Measurements from ENCODE around the gene S100B. TPM values are rescaled to one million over a fixed set of nuclear protein-coding genes. Genes with fewer than 3 reads are reported as not detected.
"Not testable (repeated sequence)": the region's sequence is repeated elsewhere in the genome, so short reads cannot be mapped to it uniquely, and the experiment has no call there.

Gene S100B
- polyA plus RNA-seq, 6 donors from 2014 or later: 0.34 to 0.45 (median 0.36) TPM; not detected in 3

GRCh38 chr21:46636550-46637285 lies 31.8 kb upstream of the S100B start:
- peak overlapping the region; percentile 84 to 98 (median 92) for H3K4me3 Mint-ChIP-seq
- H3K27me3 Mint-ChIP-seq: peaks cover 0 to under 1% (median under 1%) of the 10 kb centered on the region in 3 donors
- DNase-seq (no peak), ATAC-seq (ENCODE audit: low read depth in 2 of 2) (no peak)
- H3K36me3 Mint-ChIP-seq: peaks cover 10 to 11% of the 10 kb centered on the region in 2 donors
- H3K9me3 Mint-ChIP-seq: no peaks in the 10 kb centered on the region
- H3K4me1 Mint-ChIP-seq: peaks cover 23 to 53% (median 43%) of the 10 kb centered on the region in 3 donors
- H3K27ac Mint-ChIP-seq: peak overlapping the region in 5 of 6 donors; percentile 50 to 95 (median 94)

- DNase-seq (no peak), ATAC-seq (ENCODE audit: low read depth in 2 of 2) (no peak)
- H3K4me1 Mint-ChIP-seq: peaks cover 21 to 53% (median 40%) of the 10 kb centered on the region in 3 donors
- peak overlapping the region; percentile 67 to 98 (median 94) for H3K27ac Mint-ChIP-seq
- H3K9me3 Mint-ChIP-seq: no peaks in the 10 kb centered on the region
- H3K36me3 Mint-ChIP-seq: peaks cover 4 to 11% of the 10 kb centered on the region in 2 donors
- H3K27me3 Mint-ChIP-seq: peaks cover 0 to 7% (median 6%) of the 10 kb centered on the region in 3 donors
- H3K4me3 Mint-ChIP-seq: peak overlapping the region; percentile 84 to 98 (median 92)
Measured at GRCh38 chr21:46636181-46636512, 31.3 kb upstream of the S100B start.

- no peaks in the 10 kb centered on the region for H3K9me3 Mint-ChIP-seq
- ATAC-seq (ENCODE audit: low read depth in 2 of 2) (peak; percentile 88 to 92), DNase-seq (peak; percentile 99)
- H3K27me3 Mint-ChIP-seq: peaks cover 5 to 13% (median 12%) of the 10 kb centered on the region in 3 donors
- H3K4me3 Mint-ChIP-seq: peak within 1 kb of the TSS; percentile 84 to 98 (median 92)
- H3K4me1 Mint-ChIP-seq: peaks cover 21 to 51% (median 35%) of the 10 kb centered on the region in 3 donors
- peak within 1 kb of the TSS; percentile 88 to 98 (median 94) for H3K27ac Mint-ChIP-seq
- peaks cover 0 to 8% of the 10 kb centered on the region in 2 donors for H3K36me3 Mint-ChIP-seq
Measured at GRCh38 chr21:46635324-46636180, 30.7 kb upstream of the S100B start, which contains the start of gene PRMT2. Gene PRMT2, plus strand, starts transcription at chr21:46635674. Its CDS starts 1,278 bp downstream, at chr21:46636952.

- Mint-ChIP-seq H3K36me3 (peaks cover 0 to 3% of the 10 kb centered on the region in 2 donors), H3K4me1 (peaks cover 21 to 47% (median 32%) of the 10 kb centered on the region in 3 donors), H3K9me3 (no peaks in the 10 kb centered on the region), H3K27me3 (peaks cover 10 to 18% (median 18%) of the 10 kb centered on the region in 3 donors), H3K4me3 (peak overlapping the region; percentile 84 to 98 (median 92)), H3K27ac (peak overlapping the region; percentile 88 to 98 (median 94))
- DNase-seq (no peak), ATAC-seq (ENCODE audit: low read depth in 2 of 2) (peak; percentile 34 to 38)
Measured at GRCh38 chr21:46634966-46635323, 30.1 kb upstream of the S100B start.

GRCh38 chr21:46634427-46634826 lies 29.5 kb upstream of the S100B start:
- Mint-ChIP-seq H3K27ac (peak overlapping the region; percentile 88 to 98 (median 94)), H3K9me3 (no peaks in the 10 kb centered on the region), H3K36me3 (no peaks in the 10 kb centered on the region), H3K4me1 (peaks cover 16 to 42% (median 27%) of the 10 kb centered on the region in 3 donors), H3K4me3 (peak overlapping the region; percentile 84 to 98 (median 92)), H3K27me3 (peaks cover 10 to 19% (median 18%) of the 10 kb centered on the region in 3 donors)
- ATAC-seq (ENCODE audit: low read depth in 2 of 2) (no peak), DNase-seq (no peak)

- peaks cover 10 to 28% (median 18%) of the 10 kb centered on the region in 3 donors for H3K27me3 Mint-ChIP-seq
- peak overlapping the region in 1 of 6 donors; percentile 20 for H3K27ac Mint-ChIP-seq
- DNase-seq: no peak
- peaks cover 16 to 33% (median 21%) of the 10 kb centered on the region in 3 donors for H3K4me1 Mint-ChIP-seq
- no peaks in the 10 kb centered on the region for H3K36me3 Mint-ChIP-seq
- H3K4me3 Mint-ChIP-seq: peak overlapping the region in 5 of 8 donors; percentile 29 to 98 (median 84)
- ATAC-seq (ENCODE audit: low read depth in 2 of 2): no peak
- no peaks in the 10 kb centered on the region for H3K9me3 Mint-ChIP-seq
Measured at GRCh38 chr21:46633566-46633965, 28.7 kb upstream of the S100B start.

GRCh38 chr21:46630915-46631314 lies 26.0 kb upstream of the S100B start:
- H3K9me3 Mint-ChIP-seq: peaks cover 4 to 14% (median 8%) of the 10 kb centered on the region in 7 donors
- peaks cover 0 to 10% (median 1%) of the 10 kb centered on the region in 3 donors for H3K4me1 Mint-ChIP-seq
- peak overlapping the region in 1 of 6 donors; percentile 47 for H3K27ac Mint-ChIP-seq
- H3K36me3 Mint-ChIP-seq; H3K4me3 Mint-ChIP-seq; ATAC-seq (ENCODE audit: low read depth in 2 of 2); DNase-seq: not testable (repeated sequence)
- peaks cover 14 to 43% (median 28%) of the 10 kb centered on the region in 3 donors for H3K27me3 Mint-ChIP-seq

- peak overlapping the region in 2 of 6 donors; percentile 27 to 72 for H3K27ac Mint-ChIP-seq
Measured at GRCh38 chr21:46628868-46629267, 24.0 kb upstream of the S100B start.

GRCh38 chr21:46627726-46628125 lies 22.8 kb upstream of the S100B start:
- Mint-ChIP-seq H3K4me1 (peaks cover 0 to 4% (median 2%) of the 10 kb centered on the region in 3 donors), H3K27ac (no peak overlapping the region), H3K9me3 (peaks cover 7 to 22% (median 12%) of the 10 kb centered on the region in 7 donors), H3K4me3 (no peak overlapping the region), H3K27me3 (peaks cover 14 to 43% (median 28%) of the 10 kb centered on the region in 3 donors), H3K36me3 (no peaks in the 10 kb centered on the region)
- no peak for ATAC-seq (ENCODE audit: low read depth in 2 of 2)
- no peak for DNase-seq

More at GRCh38 chr21:46628868-46629267, 24.0 kb upstream of the S100B start:
- H3K36me3 Mint-ChIP-seq: no peaks in the 10 kb centered on the region
- ATAC-seq (ENCODE audit: low read depth in 2 of 2): no peak
- no peaks in the 10 kb centered on the region for H3K4me1 Mint-ChIP-seq
- H3K27me3 Mint-ChIP-seq: peaks cover 14 to 43% (median 28%) of the 10 kb centered on the region in 3 donors
- H3K4me3 Mint-ChIP-seq: no peak overlapping the region
- peaks cover 7 to 22% (median 12%) of the 10 kb centered on the region in 7 donors for H3K9me3 Mint-ChIP-seq
- DNase-seq: no peak

GRCh38 chr21:46626975-46627501 lies 22.2 kb upstream of the S100B start:
- Mint-ChIP-seq H3K27me3 (peaks cover 14 to 43% (median 28%) of the 10 kb centered on the region in 3 donors), H3K36me3 (no peaks in the 10 kb centered on the region), H3K27ac (peak overlapping the region in 2 of 6 donors; percentile 12 to 30), H3K4me1 (peaks cover 4 to 11% (median 6%) of the 10 kb centered on the region in 3 donors), H3K9me3 (peaks cover 7 to 22% (median 12%) of the 10 kb centered on the region in 7 donors), H3K4me3 (peak overlapping the region in 1 of 8 donors; percentile 35)
- DNase-seq (no peak), ATAC-seq (ENCODE audit: low read depth in 2 of 2) (no peak)

GRCh38 chr21:46626536-46626935 lies 21.7 kb upstream of the S100B start:
- peaks cover 4 to 16% (median 6%) of the 10 kb centered on the region in 3 donors for H3K4me1 Mint-ChIP-seq
- H3K27me3 Mint-ChIP-seq: peaks cover 14 to 41% (median 25%) of the 10 kb centered on the region in 3 donors
- H3K36me3 Mint-ChIP-seq: no peaks in the 10 kb centered on the region
- DNase-seq (no peak), ATAC-seq (ENCODE audit: low read depth in 2 of 2) (no peak)
- peaks cover 7 to 22% (median 12%) of the 10 kb centered on the region in 7 donors for H3K9me3 Mint-ChIP-seq
- H3K4me3 Mint-ChIP-seq: no peak overlapping the region
- no peak overlapping the region for H3K27ac Mint-ChIP-seq

GRCh38 chr21:46625759-46626158 lies 20.9 kb upstream of the S100B start:
- peaks cover 4 to 20% (median 6%) of the 10 kb centered on the region in 3 donors for H3K4me1 Mint-ChIP-seq
- H3K27ac Mint-ChIP-seq: peak overlapping the region in 1 of 6 donors; percentile 27
- H3K36me3 Mint-ChIP-seq: no peaks in the 10 kb centered on the region
- H3K27me3 Mint-ChIP-seq: peaks cover 10 to 33% (median 17%) of the 10 kb centered on the region in 3 donors
- no peak for ATAC-seq (ENCODE audit: low read depth in 2 of 2)
- H3K4me3 Mint-ChIP-seq: no peak overlapping the region
- no peak for DNase-seq
- peaks cover 7 to 22% (median 12%) of the 10 kb centered on the region in 7 donors for H3K9me3 Mint-ChIP-seq
